Measurements from ENCODE around the gene S100A8.

Gene S100A8

DNA sequence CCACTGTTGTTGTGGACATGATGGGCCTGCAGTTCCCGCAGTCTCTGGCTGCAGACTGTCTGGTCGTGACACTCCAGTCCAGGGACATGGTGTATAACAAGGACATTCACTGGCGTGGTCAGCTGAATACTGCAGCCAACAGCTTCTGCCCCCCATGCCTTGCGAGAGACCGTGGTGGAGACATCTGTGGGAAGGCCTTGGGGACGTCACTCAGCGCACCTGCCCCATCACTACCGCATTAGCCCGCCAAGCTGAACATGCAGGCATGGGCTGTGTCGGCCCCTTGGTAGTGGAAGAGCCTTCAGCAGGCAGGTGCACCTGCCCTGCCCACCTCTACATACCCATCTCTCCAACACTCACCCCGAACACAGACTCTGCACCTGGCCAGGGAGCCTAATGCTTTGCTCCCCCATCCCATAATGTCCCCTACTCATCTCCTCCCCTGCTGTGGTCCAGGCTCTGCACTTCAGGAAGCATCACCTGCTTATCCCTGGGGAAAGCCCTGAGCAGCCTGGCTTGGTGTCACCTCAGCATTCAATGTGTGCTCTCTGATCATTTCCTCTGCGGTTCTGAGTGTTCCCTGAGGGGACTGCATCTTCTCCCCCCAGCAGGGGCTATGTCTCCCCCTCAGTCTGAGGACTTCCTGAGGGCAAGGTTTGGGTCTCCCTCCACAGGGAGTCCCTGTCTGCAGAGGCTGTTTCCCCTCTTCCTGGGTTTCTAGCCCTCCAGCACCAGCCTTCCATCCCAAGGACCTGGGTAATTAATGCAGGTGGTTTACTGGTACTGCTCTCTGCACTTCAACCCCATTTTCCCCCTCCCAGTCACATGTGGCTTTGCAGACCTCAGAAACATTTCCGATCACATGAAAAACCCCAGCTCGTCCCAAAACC, 45.4 kb downstream of the S100A8 start:
- DNase-seq, result no peak

DNA sequence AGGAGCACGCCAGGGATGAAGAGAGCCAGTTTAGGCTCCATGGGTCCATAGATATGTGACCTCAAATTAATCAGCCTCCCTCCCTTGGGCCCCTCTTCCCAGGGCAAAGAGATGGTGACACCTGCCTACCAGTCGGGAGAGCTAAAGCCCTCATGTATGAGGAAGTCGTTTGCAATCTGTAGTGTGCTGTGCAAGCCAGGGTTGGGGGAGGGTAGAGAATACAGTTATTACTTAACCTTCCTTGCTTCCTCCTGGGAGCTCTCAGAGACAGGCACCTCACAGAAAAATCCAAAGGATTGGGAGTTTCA, 46.2 kb downstream of the S100A8 start:
- DNase-seq, result no peak

GRCh38 chr1:153343811-153344717, 46.8 kb downstream of the S100A8 start:
- no peak for DNase-seq

GRCh38 chr1:153343040-153343681, 47.7 kb downstream of the S100A8 start:
- no peak for DNase-seq

- DNase-seq, result no peak
Observed at GRCh38 chr1:153342178-153342577, 48.7 kb downstream of the S100A8 start.

GRCh38 chr1:153341431-153341934, 49.4 kb downstream of the S100A8 start:
- no peak for DNase-seq

- no peak for DNase-seq
Observed at GRCh38 chr1:153340356-153340755, 50.5 kb downstream of the S100A8 start.

Data from CD4-positive, alpha-beta T cell treated with Interleukin-6 for 4 hours (primary cell).